Ascending aorta (tissue), 2 donors: ENCODE data around the gene TPCN2. TPM values are rescaled to one million over a fixed set of nuclear protein-coding genes. Genes with fewer than 3 reads are reported as not detected.
A peak's percentile ranks its signal among the peaks of the same experiment; 100 is the strongest.

ENCODE experiments used
- DNase-seq, 2 donors: peaks; one replicate each; pipeline ENCODE4 v3.0.0-alpha.2; 2019; ENCODE audit warnings: low spot score in 2 of 2
- H3K27ac ChIP-seq, 2 donors: fragments of 200-600 bp; sonication (generic); one replicate each; pipeline ENCODE4 v1.5.1; 2016 to 2017; ENCODE audit warnings: mild to moderate bottlenecking in 1 of 2
- H3K27me3 ChIP-seq: fragments of 200-600 bp; sonication (generic); one replicate; pipeline ENCODE4 v1.5.1; 2017
- H3K36me3 ChIP-seq, 2 donors: fragments of 200-600 bp; sonication (generic); one replicate each; pipeline ENCODE4 v1.5.1; 2016
- H3K4me1 ChIP-seq, 2 donors: fragments of 200-600 bp; sonication (generic); one replicate each; pipeline ENCODE4 v1.5.1; 2016 to 2017; ENCODE audit warnings: mild to moderate bottlenecking in 1 of 2
- H3K4me3 ChIP-seq, 2 donors: fragments of 200-600 bp; sonication (generic); one replicate each; pipeline ENCODE4 v1.5.1; 2016 to 2017; ENCODE audit warnings: mild to moderate bottlenecking in 1 of 2
- H3K9me3 ChIP-seq, 2 donors: fragments of 200-600 bp; sonication (generic); one replicate each; pipeline ENCODE4 v1.5.1; 2016
- intact Hi-C: fragments of 100-400 bp; cut with DNase I; formaldehyde crosslinking; loops from one replicate; pipeline ENCODE4 v1.15.1; 2023
- total RNA-seq: library from RNA; depleted of rRNA; stranded (reverse); fragments of >200 nt; gene quantifications from one replicate; pipeline ENCODE4 v1.1.0, GENCODE V29; 2016
- TF ChIP-seq, protein P1 (sequence below), 3 experiments: fragments of 200-600 bp in 2 of 3; fragments of 450-650 bp in 1 of 3; sonication (generic) in 2 of 3; IDR thresholded peaks; one replicate each; pipeline ENCODE4 v1.5.1; 2016 to 2019; ENCODE audit warnings: antibody characterized with exemption in 3 of 3, mild to moderate bottlenecking in 1 of 3, moderate library complexity in 1 of 3

TPCN2 gene
- total RNA-seq, 1 donor from 2014 or later: 24.9 TPM

DNA sequence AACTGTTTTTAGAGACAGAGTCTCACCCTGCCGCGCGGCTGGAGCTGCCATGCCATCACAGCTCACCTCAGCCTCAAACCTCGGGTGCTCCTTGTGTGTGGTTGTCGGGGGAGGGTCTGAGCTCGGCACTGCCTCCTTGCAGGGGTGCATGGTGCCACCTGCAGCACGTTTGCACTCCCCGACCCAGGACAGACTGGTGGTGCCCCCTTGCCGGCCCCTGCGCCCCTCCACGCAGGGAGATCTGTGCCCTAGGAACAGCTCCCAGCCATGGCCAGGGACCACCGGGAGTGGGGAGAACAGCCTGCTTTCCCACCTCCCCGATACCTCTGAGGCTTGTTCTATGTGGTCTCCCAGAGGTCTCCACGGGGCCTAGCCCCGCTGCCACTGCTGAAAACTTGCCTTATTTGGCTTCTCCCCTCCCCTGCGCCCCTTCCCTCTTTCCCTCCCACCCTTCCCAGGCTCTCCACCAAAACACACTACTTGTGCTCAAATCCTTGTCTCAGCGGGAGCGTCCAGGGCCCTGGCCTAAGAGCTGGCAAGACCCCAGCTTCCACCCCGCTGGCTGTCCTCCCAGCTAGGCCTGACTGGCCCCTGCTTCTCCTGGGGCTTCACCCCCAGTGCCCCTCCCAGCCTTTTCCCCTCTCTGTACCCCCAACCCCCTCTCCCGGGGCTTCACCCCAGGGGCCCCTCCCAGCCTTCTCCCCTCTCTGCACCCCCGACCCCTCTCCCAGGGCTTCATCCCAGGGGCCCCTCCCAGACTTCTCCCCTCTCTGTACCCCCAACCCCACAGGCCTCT, 13.4 kb upstream of the TPCN2 start:
- Histone ChIP-seq H3K4me1 (peaks cover 3 to 11% of the 10 kb centered on the region in 2 donors), H3K27ac (peak overlapping the region; percentile 79), H3K36me3 (no peaks in the 10 kb centered on the region), H3K4me3 (no peak overlapping the region), H3K27me3 (no peaks in the 10 kb centered on the region), H3K9me3 (no peaks in the 10 kb centered on the region)
- TF ChIP-seq, protein P1, sequence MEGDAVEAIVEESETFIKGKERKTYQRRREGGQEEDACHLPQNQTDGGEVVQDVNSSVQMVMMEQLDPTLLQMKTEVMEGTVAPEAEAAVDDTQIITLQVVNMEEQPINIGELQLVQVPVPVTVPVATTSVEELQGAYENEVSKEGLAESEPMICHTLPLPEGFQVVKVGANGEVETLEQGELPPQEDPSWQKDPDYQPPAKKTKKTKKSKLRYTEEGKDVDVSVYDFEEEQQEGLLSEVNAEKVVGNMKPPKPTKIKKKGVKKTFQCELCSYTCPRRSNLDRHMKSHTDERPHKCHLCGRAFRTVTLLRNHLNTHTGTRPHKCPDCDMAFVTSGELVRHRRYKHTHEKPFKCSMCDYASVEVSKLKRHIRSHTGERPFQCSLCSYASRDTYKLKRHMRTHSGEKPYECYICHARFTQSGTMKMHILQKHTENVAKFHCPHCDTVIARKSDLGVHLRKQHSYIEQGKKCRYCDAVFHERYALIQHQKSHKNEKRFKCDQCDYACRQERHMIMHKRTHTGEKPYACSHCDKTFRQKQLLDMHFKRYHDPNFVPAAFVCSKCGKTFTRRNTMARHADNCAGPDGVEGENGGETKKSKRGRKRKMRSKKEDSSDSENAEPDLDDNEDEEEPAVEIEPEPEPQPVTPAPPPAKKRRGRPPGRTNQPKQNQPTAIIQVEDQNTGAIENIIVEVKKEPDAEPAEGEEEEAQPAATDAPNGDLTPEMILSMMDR (IDR thresholded peaks at IDR 0.05): no peak
- intact Hi-C loops: no loop called here
- no peak for DNase-seq

DNA sequence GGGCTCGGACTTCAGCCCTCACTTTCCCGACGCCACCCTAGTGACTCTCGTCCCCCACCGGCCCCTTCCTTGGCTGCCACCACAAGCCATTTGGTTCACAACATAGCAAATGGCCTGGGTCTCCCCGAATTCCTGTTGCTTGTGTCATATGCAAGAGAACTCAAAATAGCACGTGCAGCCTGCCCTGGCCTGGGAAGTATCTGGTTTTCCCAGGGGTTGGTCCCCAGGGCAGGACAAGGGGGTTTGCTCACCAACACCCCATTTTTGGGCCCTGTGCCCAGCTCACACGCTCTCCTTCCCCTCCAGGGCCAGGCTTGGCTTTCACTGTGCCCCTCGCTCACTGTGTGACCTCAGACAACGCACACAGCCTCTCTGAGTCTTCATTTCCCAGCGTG, 12.8 kb upstream of the TPCN2 start:
- TF ChIP-seq, protein P1 (IDR thresholded peaks at IDR 0.05): no peak
- no peak for DNase-seq
- H3K9me3 ChIP-seq: no peaks in the 10 kb centered on the region
- H3K4me1 ChIP-seq: peaks cover 3 to 11% of the 10 kb centered on the region in 2 donors
- peak overlapping the region; percentile 79 for H3K27ac ChIP-seq
- H3K36me3 ChIP-seq: no peaks in the 10 kb centered on the region
- H3K4me3 ChIP-seq: no peak overlapping the region
- no peaks in the 10 kb centered on the region for H3K27me3 ChIP-seq
- intact Hi-C loops: no loop called here

DNA sequence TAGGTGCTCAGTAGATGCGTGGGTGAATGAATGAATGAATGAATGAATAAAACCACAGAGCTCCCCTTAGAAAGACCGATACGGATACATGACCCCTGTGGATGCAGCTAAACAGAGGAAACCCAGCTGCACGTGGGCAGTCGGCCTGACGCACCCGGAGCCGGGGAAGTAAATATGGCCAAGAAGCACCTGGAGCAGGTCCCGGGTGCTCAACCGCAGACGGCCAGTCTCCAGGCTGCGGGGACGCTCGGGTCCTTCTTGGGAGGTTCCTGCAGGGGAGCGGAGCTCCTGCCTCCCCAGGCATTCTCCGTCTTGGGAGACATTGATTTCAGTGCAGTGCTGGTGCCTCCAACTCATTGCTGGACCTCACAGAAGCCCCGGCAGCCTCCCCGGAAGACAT, 11.7 kb upstream of the TPCN2 start:
- Histone ChIP-seq H3K27ac (no peak overlapping the region), H3K4me3 (no peak overlapping the region), H3K9me3 (no peaks in the 10 kb centered on the region), H3K27me3 (no peaks in the 10 kb centered on the region), H3K4me1 (peaks cover 3 to 11% of the 10 kb centered on the region in 2 donors), H3K36me3 (no peaks in the 10 kb centered on the region)
- no peak for DNase-seq
- TF ChIP-seq, protein P1 (IDR thresholded peaks at IDR 0.05): no peak
- intact Hi-C loops: no loop called here

DNA sequence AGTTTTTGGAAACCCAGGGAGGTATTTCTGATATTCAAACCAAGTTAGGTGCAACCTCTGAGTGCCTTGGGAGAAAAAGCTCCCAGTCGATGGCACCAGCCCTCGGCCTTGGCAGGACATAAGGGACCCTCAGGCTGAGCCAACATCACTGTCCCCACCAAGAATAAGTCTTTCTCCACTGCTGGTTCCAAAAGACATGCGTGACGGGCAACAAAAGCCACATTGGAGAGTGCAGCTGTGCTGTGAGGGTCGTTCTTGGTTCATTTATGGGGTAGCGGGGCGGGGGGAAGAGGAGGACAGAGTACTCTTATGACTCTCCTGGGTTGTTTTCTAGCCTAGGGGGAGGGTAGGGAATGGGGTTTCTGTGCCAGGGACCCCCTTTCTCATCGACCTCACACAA, 11.2 kb upstream of the TPCN2 start:
- no peaks in the 10 kb centered on the region for H3K9me3 ChIP-seq
- no peaks in the 10 kb centered on the region for H3K36me3 ChIP-seq
- TF ChIP-seq, protein P1 (IDR thresholded peaks at IDR 0.05): no peak
- H3K27me3 ChIP-seq: no peaks in the 10 kb centered on the region
- H3K27ac ChIP-seq: no peak overlapping the region
- H3K4me3 ChIP-seq: no peak overlapping the region
- no peak for DNase-seq
- H3K4me1 ChIP-seq: peaks cover 3 to 11% of the 10 kb centered on the region in 2 donors
- intact Hi-C loops: no loop called here

DNA sequence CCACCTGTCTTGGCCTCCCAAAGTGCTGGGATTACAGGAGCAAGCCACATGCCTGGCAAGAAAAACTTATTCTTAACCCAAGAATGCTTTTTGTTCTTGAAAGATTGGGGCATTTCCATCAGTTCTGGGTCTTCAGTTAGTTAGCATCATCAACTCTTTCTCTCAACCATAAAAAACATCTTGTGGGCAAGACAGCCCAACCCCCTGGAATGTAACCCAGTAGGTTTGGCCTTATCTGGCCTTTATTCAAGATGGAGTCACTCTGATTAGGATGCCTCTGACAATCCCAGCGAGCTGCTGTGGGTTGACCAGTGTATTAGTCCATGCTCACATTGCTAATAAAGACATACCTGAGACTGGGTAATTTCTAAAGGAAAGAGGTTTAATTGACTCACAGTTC, 9.2 kb upstream of the TPCN2 start:
- Histone ChIP-seq H3K9me3 (no peaks in the 10 kb centered on the region), H3K4me3 (no peak overlapping the region), H3K4me1 (peaks cover 3 to 11% of the 10 kb centered on the region in 2 donors), H3K27me3 (no peaks in the 10 kb centered on the region), H3K36me3 (no peaks in the 10 kb centered on the region), H3K27ac (no peak overlapping the region)
- intact Hi-C loops: no loop called here
- no peak for DNase-seq
- TF ChIP-seq, protein P1 (IDR thresholded peaks at IDR 0.05): no peak
